SK-N-SH treated with all-trans-retinoic acid at 6 μM for 48 hours (cell line): ENCODE results near the gene IFIT5.

Experiments
- ARNTL ChIP-seq: fragments of 450-650 bp; formaldehyde crosslinking; IDR thresholded peaks from 2 replicates; pipeline ENCODE4 v1.5.0; 2020; ENCODE audit warnings: low read depth, mild to moderate bottlenecking, moderate library complexity, borderline replicate concordance
- BACH2 ChIP-seq: fragments of 250-450 bp; sonication (Bioruptor Pico); IDR thresholded peaks from 2 replicates; pipeline ENCODE4 v1.9.0; 2021; ENCODE audit warnings: mild to moderate bottlenecking, borderline replicate concordance
- CSDC2 ChIP-seq: fragments of 250-450 bp; sonication (Bioruptor Pico); IDR thresholded peaks from 2 replicates; pipeline ENCODE4 v1.5.0; 2020; ENCODE audit warnings: mild to moderate bottlenecking, moderate library complexity
- ESRRG ChIP-seq: fragments of 250-450 bp; sonication (Bioruptor Pico); IDR thresholded peaks from 2 replicates; pipeline ENCODE4 v1.6.1; 2021; ENCODE audit warnings: mild to moderate bottlenecking
- OSR1 ChIP-seq: fragments of 250-450 bp; sonication (Bioruptor Pico); IDR thresholded peaks from 2 replicates; pipeline ENCODE4 v1.8.0; 2022; ENCODE audit warnings: moderate library complexity, mild to moderate bottlenecking, inconsistent platforms
- PPARA ChIP-seq: fragments of 250-450 bp; sonication (Bioruptor Pico); IDR thresholded peaks from 2 replicates; pipeline ENCODE4 v1.5.0; 2020; ENCODE audit warnings: mild to moderate bottlenecking, borderline replicate concordance
- SNAI2 ChIP-seq: fragments of 250-450 bp; sonication (Bioruptor Pico); IDR thresholded peaks from 2 replicates; pipeline ENCODE4 v1.5.0; 2020; ENCODE audit warnings: mild to moderate bottlenecking, moderate library complexity
- ZFP3 ChIP-seq: fragments of 250-450 bp; sonication (Bioruptor Pico); IDR thresholded peaks from 2 replicates; pipeline ENCODE4 v1.5.0; 2020; ENCODE audit warnings: mild to moderate bottlenecking, moderate library complexity
- ZNF70 ChIP-seq: fragments of 450-650 bp; formaldehyde crosslinking; IDR thresholded peaks from 2 replicates; pipeline ENCODE4 v1.5.0; 2020; ENCODE audit warnings: mild to moderate bottlenecking, moderate library complexity
- ZNF8 ChIP-seq: fragments of 450-650 bp; formaldehyde crosslinking; IDR thresholded peaks from 2 replicates; pipeline ENCODE4 v1.5.0; 2020; ENCODE audit warnings: mild to moderate bottlenecking, moderate library complexity
- TF ChIP-seq, protein P1 (sequence below): fragments of 250-450 bp; sonication (Bioruptor Pico); IDR thresholded peaks from 2 replicates; pipeline ENCODE4 v1.8.0; 2020; ENCODE audit warnings: mild to moderate bottlenecking, moderate library complexity, borderline replicate concordance
- TF ChIP-seq, protein P2 (sequence below): fragments of 250-450 bp; sonication (Bioruptor Pico); IDR thresholded peaks from 2 replicates; pipeline ENCODE4 v1.8.0; 2021; ENCODE audit warnings: low read depth, mild to moderate bottlenecking, moderate library complexity, borderline replicate concordance
- TF ChIP-seq, protein P3 (sequence below): fragments of 250-450 bp; sonication (Bioruptor Pico); IDR thresholded peaks from 2 replicates; pipeline ENCODE4 v1.5.1; 2020; ENCODE audit warnings: low read depth, mild to moderate bottlenecking, moderate library complexity

DNA sequence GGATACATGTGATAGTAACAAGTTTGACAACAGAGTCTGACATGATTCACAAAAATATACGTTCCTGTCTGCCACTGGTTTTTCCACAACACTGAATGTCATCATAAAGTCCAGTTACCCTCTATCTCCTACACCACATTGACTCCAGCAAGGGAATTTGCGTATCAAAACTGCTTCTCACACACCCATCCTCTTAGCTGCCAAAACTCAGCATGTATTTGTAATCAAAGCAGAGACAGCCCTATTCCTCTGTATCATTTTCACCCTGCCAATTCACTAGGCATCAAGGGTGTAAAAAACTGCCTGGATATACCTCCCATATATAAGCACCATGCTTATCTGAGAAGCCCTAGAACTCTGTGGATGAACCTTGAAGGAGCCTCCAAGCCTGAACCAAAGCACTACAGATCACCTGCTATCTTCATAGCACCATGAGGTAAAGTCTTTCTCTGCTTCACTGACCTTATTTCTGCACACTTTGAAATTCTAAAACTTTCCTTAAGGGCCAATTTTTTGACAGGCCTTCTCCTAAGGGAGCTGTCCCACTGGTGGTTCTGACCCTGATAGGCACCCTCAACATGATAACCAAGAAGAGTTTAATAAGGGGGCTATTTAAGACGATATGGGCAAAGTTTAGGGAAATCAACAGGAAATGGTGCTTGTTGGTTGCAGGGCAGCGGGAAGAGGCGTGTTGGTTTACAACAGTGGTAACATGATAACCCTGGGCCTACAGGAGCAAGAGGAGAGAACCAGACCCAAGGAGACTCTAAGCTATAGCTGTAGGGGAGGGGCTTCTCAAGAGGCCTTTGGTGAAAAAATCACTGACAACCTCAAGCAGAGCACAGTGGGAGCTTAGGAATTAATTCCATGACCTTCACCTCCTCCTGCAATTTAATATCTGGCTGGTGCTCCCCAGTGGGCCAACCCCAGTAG is 36.4 kb upstream of the IFIT5 start, which contains the start of gene IFIT1B:
- TF ChIP-seq OSR1 (no peak), ZNF8 (no peak), PPARA (CRISPR knock-in tag) (no peak), ZNF70 (no peak), CSDC2 (CRISPR knock-in tag) (no peak), ESRRG (CRISPR knock-in tag) (no peak), SNAI2 (CRISPR knock-in tag) (no peak), ARNTL (CRISPR knock-in tag) (no peak), BACH2 (no peak), ZFP3 (no peak)
- TF ChIP-seq, protein P1, sequence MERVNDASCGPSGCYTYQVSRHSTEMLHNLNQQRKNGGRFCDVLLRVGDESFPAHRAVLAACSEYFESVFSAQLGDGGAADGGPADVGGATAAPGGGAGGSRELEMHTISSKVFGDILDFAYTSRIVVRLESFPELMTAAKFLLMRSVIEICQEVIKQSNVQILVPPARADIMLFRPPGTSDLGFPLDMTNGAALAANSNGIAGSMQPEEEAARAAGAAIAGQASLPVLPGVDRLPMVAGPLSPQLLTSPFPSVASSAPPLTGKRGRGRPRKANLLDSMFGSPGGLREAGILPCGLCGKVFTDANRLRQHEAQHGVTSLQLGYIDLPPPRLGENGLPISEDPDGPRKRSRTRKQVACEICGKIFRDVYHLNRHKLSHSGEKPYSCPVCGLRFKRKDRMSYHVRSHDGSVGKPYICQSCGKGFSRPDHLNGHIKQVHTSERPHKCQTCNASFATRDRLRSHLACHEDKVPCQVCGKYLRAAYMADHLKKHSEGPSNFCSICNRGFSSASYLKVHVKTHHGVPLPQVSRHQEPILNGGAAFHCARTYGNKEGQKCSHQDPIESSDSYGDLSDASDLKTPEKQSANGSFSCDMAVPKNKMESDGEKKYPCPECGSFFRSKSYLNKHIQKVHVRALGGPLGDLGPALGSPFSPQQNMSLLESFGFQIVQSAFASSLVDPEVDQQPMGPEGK (CRISPR knock-in tag) = no peak
- TF ChIP-seq, protein P2, sequence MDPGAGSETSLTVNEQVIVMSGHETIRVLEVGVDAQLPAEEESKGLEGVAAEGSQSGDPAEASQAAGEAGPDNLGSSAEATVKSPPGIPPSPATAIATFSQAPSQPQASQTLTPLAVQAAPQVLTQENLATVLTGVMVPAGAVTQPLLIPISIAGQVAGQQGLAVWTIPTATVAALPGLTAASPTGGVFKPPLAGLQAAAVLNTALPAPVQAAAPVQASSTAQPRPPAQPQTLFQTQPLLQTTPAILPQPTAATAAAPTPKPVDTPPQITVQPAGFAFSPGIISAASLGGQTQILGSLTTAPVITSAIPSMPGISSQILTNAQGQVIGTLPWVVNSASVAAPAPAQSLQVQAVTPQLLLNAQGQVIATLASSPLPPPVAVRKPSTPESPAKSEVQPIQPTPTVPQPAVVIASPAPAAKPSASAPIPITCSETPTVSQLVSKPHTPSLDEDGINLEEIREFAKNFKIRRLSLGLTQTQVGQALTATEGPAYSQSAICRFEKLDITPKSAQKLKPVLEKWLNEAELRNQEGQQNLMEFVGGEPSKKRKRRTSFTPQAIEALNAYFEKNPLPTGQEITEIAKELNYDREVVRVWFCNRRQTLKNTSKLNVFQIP (CRISPR knock-in tag) = no peak
- TF ChIP-seq, protein P3, sequence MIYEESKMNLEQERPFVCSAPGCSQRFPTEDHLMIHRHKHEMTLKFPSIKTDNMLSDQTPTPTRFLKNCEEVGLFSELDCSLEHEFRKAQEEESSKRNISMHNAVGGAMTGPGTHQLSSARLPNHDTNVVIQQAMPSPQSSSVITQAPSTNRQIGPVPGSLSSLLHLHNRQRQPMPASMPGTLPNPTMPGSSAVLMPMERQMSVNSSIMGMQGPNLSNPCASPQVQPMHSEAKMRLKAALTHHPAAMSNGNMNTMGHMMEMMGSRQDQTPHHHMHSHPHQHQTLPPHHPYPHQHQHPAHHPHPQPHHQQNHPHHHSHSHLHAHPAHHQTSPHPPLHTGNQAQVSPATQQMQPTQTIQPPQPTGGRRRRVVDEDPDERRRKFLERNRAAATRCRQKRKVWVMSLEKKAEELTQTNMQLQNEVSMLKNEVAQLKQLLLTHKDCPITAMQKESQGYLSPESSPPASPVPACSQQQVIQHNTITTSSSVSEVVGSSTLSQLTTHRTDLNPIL (CRISPR knock-in tag) = no peak
